DND-41 (cell line): ENCODE data around the gene ADPRHL1.
"Not testable (repeated sequence)": the region's sequence is repeated elsewhere in the genome, so short reads cannot be mapped to it uniquely, and the experiment has no call there.

Source experiments
- ATAC-seq: fragments of 200-7000 bp; cut with Tn5 transposase; 3 replicates; pipeline ENCODE4 v1.9.1; 2021; ENCODE audit warnings: low read depth; ENCODE audit not compliant: insufficient read depth
- DNase-seq: peaks from one replicate; pipeline ENCODE4 v3.0.0-alpha.2; 2020
- H2AFZ ChIP-seq: 2 replicates; pipeline ENCODE4 v1.6.0; 2012; ENCODE audit warnings: low read depth, low read length
- H3K27ac ChIP-seq: 2 replicates; pipeline ENCODE4 v1.5.1; 2012; ENCODE audit warnings: low read length, inconsistent platforms
- H3K27me3 ChIP-seq: fragments of 200-600 bp; sonication (generic); 2 replicates; pipeline ENCODE4 v1.6.0; 2012; ENCODE audit warnings: low read length, mild to moderate bottlenecking, inconsistent platforms; ENCODE audit not compliant: insufficient read depth, poor library complexity
- H3K36me3 ChIP-seq: 2 replicates; pipeline ENCODE4 v1.5.1; 2012; ENCODE audit warnings: low read length, inconsistent platforms; ENCODE audit not compliant: insufficient read depth
- H3K4me1 ChIP-seq: 2 replicates; pipeline ENCODE4 v1.5.1; 2012; ENCODE audit warnings: mild to moderate bottlenecking, low read length; ENCODE audit not compliant: insufficient read depth
- H3K4me2 ChIP-seq: 2 replicates; pipeline ENCODE4 v1.6.0; 2012; ENCODE audit warnings: mild to moderate bottlenecking, moderate library complexity, low read length, inconsistent platforms; ENCODE audit not compliant: insufficient read depth
- H3K4me3 ChIP-seq, 2 experiments: fragments of 200-600 bp in 1 of 2; shearing (Covaris generic) in 1 of 2; 2 replicates each; pipeline ENCODE4 v1.5.1; 2012 to 2016; ENCODE audit warnings: inconsistent platforms in 2 of 2, low read length in 2 of 2, mild to moderate bottlenecking in 2 of 2, low read depth in 1 of 2, moderate library complexity in 1 of 2
- H3K79me2 ChIP-seq: 2 replicates; pipeline ENCODE4 v1.6.0; 2012; ENCODE audit warnings: low read length, inconsistent platforms; ENCODE audit not compliant: insufficient read depth
- H3K9ac ChIP-seq: 2 replicates; pipeline ENCODE4 v1.6.0; 2012; ENCODE audit warnings: low read depth, mild to moderate bottlenecking, inconsistent platforms, low read length, moderate library complexity
- H3K9me3 ChIP-seq: 2 replicates; pipeline ENCODE4 v1.5.1; 2012; ENCODE audit warnings: low read length, moderate library complexity, mild to moderate bottlenecking, inconsistent platforms; ENCODE audit not compliant: insufficient read depth, severe bottlenecking
- H4K20me1 ChIP-seq: 2 replicates; pipeline ENCODE4 v1.6.0; 2012; ENCODE audit warnings: low read length; ENCODE audit not compliant: insufficient read depth
- CTCF ChIP-seq: IDR thresholded peaks from 2 replicates; pipeline ENCODE4 v1.5.1; 2012; ENCODE audit warnings: borderline replicate concordance, low read length, moderate library complexity, mild to moderate bottlenecking; ENCODE audit not compliant: poor library complexity, severe bottlenecking; ENCODE audit errors: extremely low read depth
- EZH2 ChIP-seq: IDR thresholded peaks from 3 replicates; pipeline ENCODE4 v1.6.1; 2012; ENCODE audit warnings: borderline replicate concordance, low read depth, mild to moderate bottlenecking, moderate library complexity, low read length, inconsistent platforms; ENCODE audit not compliant: severe bottlenecking

The ADPRHL1 gene

GRCh38 chr13:113369189-113369588 lies 84.1 kb downstream of the ADPRHL1 start:
- DNase-seq (no peak), ATAC-seq (no peak)
- H3K4me2 ChIP-seq = no peak overlapping the region
- no peaks in the 10 kb centered on the region for H3K27me3 ChIP-seq
- H3K79me2 ChIP-seq = no peaks in the 10 kb centered on the region
- H3K9me3 ChIP-seq = no peaks in the 10 kb centered on the region
- H4K20me1 ChIP-seq = no peaks in the 10 kb centered on the region
- H3K4me3 ChIP-seq = no peak overlapping the region
- H3K9ac ChIP-seq = no peak overlapping the region
- H3K4me1 ChIP-seq = no peaks in the 10 kb centered on the region
- no peaks in the 10 kb centered on the region for H3K36me3 ChIP-seq
- TF ChIP-seq EZH2 (no peak), CTCF (no peak)
- no peak overlapping the region for H2AFZ ChIP-seq
- H3K27ac ChIP-seq = no peak overlapping the region

- H3K79me2 ChIP-seq, H3K4me3 ChIP-seq, H3K4me1 ChIP-seq, H2AFZ ChIP-seq, H3K4me2 ChIP-seq, DNase-seq, H3K27me3 ChIP-seq, H3K27ac ChIP-seq, H3K36me3 ChIP-seq, H3K9ac ChIP-seq, H4K20me1 ChIP-seq, H3K9me3 ChIP-seq, ATAC-seq: not testable (repeated sequence)
These were observed 84.9 kb downstream of the ADPRHL1 start for GRCh38 chr13:113368353-113368752.

- H4K20me1 ChIP-seq = no peaks in the 10 kb centered on the region
- no peaks in the 10 kb centered on the region for H3K4me1 ChIP-seq
- H3K9me3 ChIP-seq = no peaks in the 10 kb centered on the region
- H2AFZ ChIP-seq = no peak overlapping the region
- ATAC-seq = no peak
- H3K27ac ChIP-seq = no peak overlapping the region
- no peak overlapping the region for H3K9ac ChIP-seq
- H3K4me3 ChIP-seq = no peak overlapping the region
- no peak for DNase-seq
- TF ChIP-seq EZH2 = no peak
- TF ChIP-seq CTCF = no peak
- no peaks in the 10 kb centered on the region for H3K27me3 ChIP-seq
- H3K4me2 ChIP-seq = no peak overlapping the region
- H3K36me3 ChIP-seq = no peaks in the 10 kb centered on the region
- H3K79me2 ChIP-seq = no peaks in the 10 kb centered on the region
These were observed 85.5 kb downstream of the ADPRHL1 start for GRCh38 chr13:113367771-113368170.

GRCh38 chr13:113367020-113367560 lies 86.2 kb downstream of the ADPRHL1 start:
- Histone ChIP-seq H3K4me3 (no peak overlapping the region), H3K27me3 (no peaks in the 10 kb centered on the region), H4K20me1 (no peaks in the 10 kb centered on the region), H3K79me2 (no peaks in the 10 kb centered on the region), H3K4me1 (no peaks in the 10 kb centered on the region), H3K9ac (no peak overlapping the region), H3K36me3 (no peaks in the 10 kb centered on the region), H2AFZ (no peak overlapping the region), H3K4me2 (no peak overlapping the region), H3K27ac (no peak overlapping the region), H3K9me3 (no peaks in the 10 kb centered on the region)
- DNase-seq = no peak
- TF ChIP-seq EZH2 = no peak
- TF ChIP-seq CTCF = no peak
- no peak for ATAC-seq
